A673 (cell line): ENCODE data around the gene ABCC9.

ENCODE experiments used
- EZH2 ChIP-seq: fragments of 200-600 bp; sonication (generic); IDR thresholded peaks from 2 replicates; pipeline ENCODE4 v1.6.1; 2017; ENCODE audit warnings: borderline replicate concordance, low read depth, mild to moderate bottlenecking, mixed read lengths, antibody characterized with exemption, low read length; ENCODE audit not compliant: poor library complexity, severe bottlenecking
- TF ChIP-seq, protein P1 (sequence below): fragments of 300-800, 200-600 bp; sonication (generic); conservative IDR thresholded peaks from 2 replicates; pipeline ENCODE4 v1.5.1; 2017; ENCODE audit warnings: low read depth, mild to moderate bottlenecking, antibody characterized with exemption, low read length, moderate library complexity, mixed read lengths

DNA sequence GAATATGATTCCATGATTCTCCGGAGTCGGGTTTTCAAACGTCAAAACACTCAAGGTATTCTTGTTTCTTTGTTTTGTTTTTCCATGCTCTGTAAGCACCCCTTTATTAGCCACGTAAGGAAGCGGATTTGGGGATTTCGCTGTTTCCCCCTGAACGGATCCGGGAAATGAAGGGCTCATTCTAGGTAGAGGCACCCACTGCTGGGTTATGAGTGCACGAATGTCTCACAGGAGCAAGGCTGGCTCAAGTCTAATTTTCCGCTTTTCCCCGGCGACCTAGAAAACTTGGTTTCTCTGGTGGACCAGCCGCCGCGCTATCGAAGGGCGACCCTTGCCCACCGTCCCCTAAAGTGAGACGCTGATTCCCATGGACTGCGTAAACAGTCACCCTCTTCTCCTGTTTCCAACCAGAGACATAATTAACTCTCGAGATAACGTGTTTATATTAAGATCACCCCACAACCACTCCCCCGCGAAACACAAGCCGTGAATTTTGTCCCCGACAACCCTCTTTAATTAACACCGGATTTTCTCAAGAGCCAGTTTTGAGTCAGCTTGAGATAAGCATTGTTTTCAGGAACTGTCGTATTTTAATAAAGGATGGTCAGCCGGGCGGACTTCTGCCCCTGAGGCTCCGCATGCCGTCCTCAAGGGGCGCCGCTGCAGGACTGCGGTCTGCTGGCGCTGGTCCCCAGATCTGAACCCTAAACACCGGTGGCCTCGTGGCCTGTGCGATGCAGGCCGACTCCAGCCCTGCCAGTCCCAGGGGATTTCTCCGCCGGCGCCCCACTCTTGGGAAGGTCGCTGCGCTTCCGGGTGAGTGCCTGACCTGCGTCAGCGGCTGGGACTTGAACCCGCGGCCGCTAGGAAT is 515 bp upstream of the ABCC9 start:
- TF ChIP-seq, protein P1, sequence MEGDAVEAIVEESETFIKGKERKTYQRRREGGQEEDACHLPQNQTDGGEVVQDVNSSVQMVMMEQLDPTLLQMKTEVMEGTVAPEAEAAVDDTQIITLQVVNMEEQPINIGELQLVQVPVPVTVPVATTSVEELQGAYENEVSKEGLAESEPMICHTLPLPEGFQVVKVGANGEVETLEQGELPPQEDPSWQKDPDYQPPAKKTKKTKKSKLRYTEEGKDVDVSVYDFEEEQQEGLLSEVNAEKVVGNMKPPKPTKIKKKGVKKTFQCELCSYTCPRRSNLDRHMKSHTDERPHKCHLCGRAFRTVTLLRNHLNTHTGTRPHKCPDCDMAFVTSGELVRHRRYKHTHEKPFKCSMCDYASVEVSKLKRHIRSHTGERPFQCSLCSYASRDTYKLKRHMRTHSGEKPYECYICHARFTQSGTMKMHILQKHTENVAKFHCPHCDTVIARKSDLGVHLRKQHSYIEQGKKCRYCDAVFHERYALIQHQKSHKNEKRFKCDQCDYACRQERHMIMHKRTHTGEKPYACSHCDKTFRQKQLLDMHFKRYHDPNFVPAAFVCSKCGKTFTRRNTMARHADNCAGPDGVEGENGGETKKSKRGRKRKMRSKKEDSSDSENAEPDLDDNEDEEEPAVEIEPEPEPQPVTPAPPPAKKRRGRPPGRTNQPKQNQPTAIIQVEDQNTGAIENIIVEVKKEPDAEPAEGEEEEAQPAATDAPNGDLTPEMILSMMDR: 0 out of 2 replicates have a peak, but pooled peaks have one; percentile 10
- peak; percentile 82 for TF ChIP-seq EZH2
